Measurements from ENCODE around the gene MAF. TPM values are rescaled to one million over a fixed set of nuclear protein-coding genes. Genes with fewer than 3 reads are reported as not detected.

MAF gene
- total and polyA plus RNA-seq, 2 experiments from 2014 or later: 31.6 to 85.0 TPM

- H3K4me1 ChIP-seq (ENCODE audit: insufficient read depth): peaks cover 17% of the 10 kb centered on the region
- no peaks in the 10 kb centered on the region for H3K9me3 ChIP-seq (ENCODE audit: low read depth)
- H3K79me2 ChIP-seq: no peaks in the 10 kb centered on the region
- H3K4me2 ChIP-seq: no peak overlapping the region
- H2AFZ ChIP-seq: no peak overlapping the region
- H3K9me2 ChIP-seq (replicated peaks; ENCODE audit: insufficient read depth): no peaks in the 10 kb centered on the region
- H3K36me3 ChIP-seq (replicated peaks; ENCODE audit: insufficient read depth, low read depth): no peaks in the 10 kb centered on the region
- no peak for TF ChIP-seq CTCF (IDR thresholded peaks at IDR 0.05; ENCODE audit: poor library complexity)
- TF ChIP-seq EZH2phosphoT487 (IDR thresholded peaks at IDR 0.05; ENCODE audit: low read depth, severe bottlenecking, unreplicated experiment): no peak
- no peak for TF ChIP-seq EZH2 (IDR thresholded peaks at IDR 0.05; ENCODE audit: borderline replicate concordance)
- H3K27me3 ChIP-seq: no peaks in the 10 kb centered on the region
- H3K4me3 ChIP-seq: no peak overlapping the region
- H4K20me1 ChIP-seq (ENCODE audit: insufficient read depth, poor library complexity, severe bottlenecking): no peaks in the 10 kb centered on the region
- no peak for DNase-seq (ENCODE audit: low spot score)
- no peak overlapping the region for H3K27ac ChIP-seq
- 45% methylated on average over 5 of the region's 5 CpGs for WGBS (ENCODE audit: low lambda C conversion rate, missing lambda C conversion rate)
Measured at GRCh38 chr16:79608976-79609375, 8.4 kb upstream of the MAF start.

- DNase-seq (ENCODE audit: low spot score): peak; percentile 64
- Histone ChIP-seq H3K27me3 (no peaks in the 10 kb centered on the region), H3K4me2 (no peak overlapping the region), H3K4me3 (no peak overlapping the region), H3K36me3 (replicated peaks; ENCODE audit: insufficient read depth, low read depth) (no peaks in the 10 kb centered on the region), H3K9me2 (replicated peaks; ENCODE audit: insufficient read depth) (no peaks in the 10 kb centered on the region), H3K27ac (no peak overlapping the region), H3K4me1 (ENCODE audit: insufficient read depth) (peaks cover 30% of the 10 kb centered on the region), H3K79me2 (no peaks in the 10 kb centered on the region), H3K9me3 (ENCODE audit: low read depth) (no peaks in the 10 kb centered on the region), H4K20me1 (ENCODE audit: insufficient read depth, poor library complexity, severe bottlenecking) (no peaks in the 10 kb centered on the region), H2AFZ (no peak overlapping the region)
- TF ChIP-seq EZH2 (IDR thresholded peaks at IDR 0.05; ENCODE audit: borderline replicate concordance) (no peak), EZH2phosphoT487 (IDR thresholded peaks at IDR 0.05; ENCODE audit: low read depth, severe bottlenecking, unreplicated experiment) (no peak), CTCF (IDR thresholded peaks at IDR 0.05; ENCODE audit: poor library complexity) (no peak)
- WGBS (ENCODE audit: low lambda C conversion rate, missing lambda C conversion rate): 80% methylated on average over 3 of the region's 3 CpGs
Measured at GRCh38 chr16:79607587-79607986, 7.0 kb upstream of the MAF start.

GRCh38 chr16:79605999-79606398 is 5.5 kb upstream of the MAF start:
- H4K20me1 ChIP-seq (ENCODE audit: insufficient read depth, poor library complexity, severe bottlenecking): no peaks in the 10 kb centered on the region
- H2AFZ ChIP-seq: no peak overlapping the region
- H3K9me3 ChIP-seq (ENCODE audit: low read depth): no peaks in the 10 kb centered on the region
- 33% methylated on average over 7 of the region's 7 CpGs for WGBS (ENCODE audit: low lambda C conversion rate, missing lambda C conversion rate)
- no peak overlapping the region for H3K27ac ChIP-seq
- peak; percentile 57 for DNase-seq (ENCODE audit: low spot score)
- H3K36me3 ChIP-seq (replicated peaks; ENCODE audit: insufficient read depth, low read depth): no peaks in the 10 kb centered on the region
- no peaks in the 10 kb centered on the region for H3K27me3 ChIP-seq
- H3K9me2 ChIP-seq (replicated peaks; ENCODE audit: insufficient read depth): no peaks in the 10 kb centered on the region
- H3K4me2 ChIP-seq: no peak overlapping the region
- no peaks in the 10 kb centered on the region for H3K79me2 ChIP-seq
- H3K4me3 ChIP-seq: no peak overlapping the region
- H3K4me1 ChIP-seq (ENCODE audit: insufficient read depth): peaks cover 30% of the 10 kb centered on the region
- TF ChIP-seq EZH2 (IDR thresholded peaks at IDR 0.05; ENCODE audit: borderline replicate concordance) (no peak), CTCF (IDR thresholded peaks at IDR 0.05; ENCODE audit: poor library complexity) (no peak), EZH2phosphoT487 (IDR thresholded peaks at IDR 0.05; ENCODE audit: low read depth, severe bottlenecking, unreplicated experiment) (no peak)

- TF ChIP-seq EZH2phosphoT487 (IDR thresholded peaks at IDR 0.05; ENCODE audit: low read depth, severe bottlenecking, unreplicated experiment) (no peak), CTCF (IDR thresholded peaks at IDR 0.05; ENCODE audit: poor library complexity) (no peak), EZH2 (IDR thresholded peaks at IDR 0.05; ENCODE audit: borderline replicate concordance) (no peak)
- no peaks in the 10 kb centered on the region for H3K9me3 ChIP-seq (ENCODE audit: low read depth)
- H4K20me1 ChIP-seq (ENCODE audit: insufficient read depth, poor library complexity, severe bottlenecking): peaks cover 1% of the 10 kb centered on the region
- H3K36me3 ChIP-seq (replicated peaks; ENCODE audit: insufficient read depth, low read depth): no peaks in the 10 kb centered on the region
- WGBS (ENCODE audit: low lambda C conversion rate, missing lambda C conversion rate): 70% methylated on average over 2 of the region's 2 CpGs
- peak overlapping the region; percentile 97 for H3K27ac ChIP-seq
- H3K4me3 ChIP-seq: no peak overlapping the region
- H3K4me1 ChIP-seq (ENCODE audit: insufficient read depth): peaks cover 30% of the 10 kb centered on the region
- H3K79me2 ChIP-seq: peaks cover 11% of the 10 kb centered on the region
- no peak overlapping the region for H2AFZ ChIP-seq
- H3K4me2 ChIP-seq: peak overlapping the region; percentile 73
- no peak for DNase-seq (ENCODE audit: low spot score)
- H3K27me3 ChIP-seq: no peaks in the 10 kb centered on the region
- no peaks in the 10 kb centered on the region for H3K9me2 ChIP-seq (replicated peaks; ENCODE audit: insufficient read depth)
Measured at GRCh38 chr16:79603055-79603454, 2.5 kb upstream of the MAF start.
